GM19328 (cell line): Measurements from ENCODE around the gene MARCHF6.
"Not testable (repeated sequence)": the region's sequence is repeated elsewhere in the genome, so short reads cannot be mapped to it uniquely, and the experiment has no call there.

Experiments
- ATAC-seq: cut with Tn5 transposase; IDR thresholded peaks from one replicate; pipeline ENCODE4 v1.9.1; 2021; ENCODE audit warnings: mild to moderate bottlenecking, moderate library complexity; ENCODE audit not compliant: unreplicated experiment

The MARCHF6 gene

GRCh38 chr5:10323588-10324488, 29.7 kb upstream of the MARCHF6 start:
- ATAC-seq = no peak

GRCh38 chr5:10324518-10325370, 28.8 kb upstream of the MARCHF6 start:
- no peak for ATAC-seq

- ATAC-seq = no peak
These were observed 25.2 kb upstream of the MARCHF6 start for GRCh38 chr5:10328323-10328722.

GRCh38 chr5:10329446-10329819, 24.1 kb upstream of the MARCHF6 start:
- ATAC-seq = no peak

- no peak for ATAC-seq
These were observed 23.5 kb upstream of the MARCHF6 start for GRCh38 chr5:10329820-10330481.

GRCh38 chr5:10330511-10331230, 22.8 kb upstream of the MARCHF6 start:
- ATAC-seq = no peak

- no peak for ATAC-seq
These were observed 22.1 kb upstream of the MARCHF6 start for GRCh38 chr5:10331341-10331796.

- no peak for ATAC-seq
These were observed 21.2 kb upstream of the MARCHF6 start for GRCh38 chr5:10332301-10332700.

- ATAC-seq = no peak
These were observed 20.1 kb upstream of the MARCHF6 start for GRCh38 chr5:10333154-10334006.

GRCh38 chr5:10334831-10335230, 18.7 kb upstream of the MARCHF6 start:
- no peak for ATAC-seq

- ATAC-seq = no peak
These were observed 17.6 kb upstream of the MARCHF6 start for GRCh38 chr5:10335711-10336470.

- no peak for ATAC-seq
These were observed 16.4 kb upstream of the MARCHF6 start for GRCh38 chr5:10337107-10337506.

GRCh38 chr5:10337986-10338385, 15.5 kb upstream of the MARCHF6 start:
- ATAC-seq = no peak

- no peak for ATAC-seq
These were observed 14.8 kb upstream of the MARCHF6 start for GRCh38 chr5:10338686-10339057.

GRCh38 chr5:10339058-10339811, 14.3 kb upstream of the MARCHF6 start:
- no peak for ATAC-seq

- ATAC-seq = no peak
These were observed 13.5 kb upstream of the MARCHF6 start for GRCh38 chr5:10339958-10340357.

GRCh38 chr5:10343486-10343885, 10.0 kb upstream of the MARCHF6 start:
- no peak for ATAC-seq

- not testable (repeated sequence) for ATAC-seq
These were observed 8.9 kb upstream of the MARCHF6 start for GRCh38 chr5:10344461-10345106.
